WERI-Rb-1 (cell line): ENCODE data around the gene ZNF691.
"Not testable (repeated sequence)": the region's sequence is repeated elsewhere in the genome, so short reads cannot be mapped to it uniquely, and the experiment has no call there.

Experiments used
- DNase-seq: peaks from one replicate; pipeline ENCODE4 v3.0.0-alpha.2; 2020
- H3K27ac ChIP-seq: fragments of 250-450 bp; sonication (Bioruptor Pico); 2 replicates; pipeline ENCODE4 v1.5.1; 2020; ENCODE audit warnings: mild to moderate bottlenecking, moderate library complexity
- H3K27me3 ChIP-seq: fragments of 250-450 bp; sonication (Bioruptor Pico); 2 replicates; pipeline ENCODE4 v1.5.1; 2021; ENCODE audit warnings: mild to moderate bottlenecking, low read depth, moderate library complexity; ENCODE audit not compliant: insufficient read depth, severe bottlenecking
- H3K36me3 ChIP-seq: fragments of 250-450 bp; sonication (Bioruptor Pico); 2 replicates; pipeline ENCODE4 v1.5.1; 2020; ENCODE audit warnings: mild to moderate bottlenecking, moderate library complexity
- H3K4me3 ChIP-seq: 2 replicates; pipeline ENCODE4 v1.5.1; 2011; ENCODE audit warnings: low read depth, mild to moderate bottlenecking, control low read depth, low read length
- H3K9me3 ChIP-seq: fragments of 250-450 bp; sonication (Bioruptor Pico); 2 replicates; pipeline ENCODE4 v1.5.1; 2021; ENCODE audit warnings: mild to moderate bottlenecking, moderate library complexity; ENCODE audit not compliant: severe bottlenecking
- TF ChIP-seq, protein P1 (sequence below): IDR thresholded peaks from 2 replicates; pipeline ENCODE4 v1.5.1; 2011; ENCODE audit warnings: low read depth, mild to moderate bottlenecking, control low read depth, inconsistent platforms, low read length

The ZNF691 gene

GRCh38 chr1:42806593-42806992, 39.8 kb upstream of the ZNF691 start:
- H3K27ac ChIP-seq: peak overlapping the region; percentile 58
- peaks cover 5% of the 10 kb centered on the region for H3K9me3 ChIP-seq
- TF ChIP-seq, protein P1, sequence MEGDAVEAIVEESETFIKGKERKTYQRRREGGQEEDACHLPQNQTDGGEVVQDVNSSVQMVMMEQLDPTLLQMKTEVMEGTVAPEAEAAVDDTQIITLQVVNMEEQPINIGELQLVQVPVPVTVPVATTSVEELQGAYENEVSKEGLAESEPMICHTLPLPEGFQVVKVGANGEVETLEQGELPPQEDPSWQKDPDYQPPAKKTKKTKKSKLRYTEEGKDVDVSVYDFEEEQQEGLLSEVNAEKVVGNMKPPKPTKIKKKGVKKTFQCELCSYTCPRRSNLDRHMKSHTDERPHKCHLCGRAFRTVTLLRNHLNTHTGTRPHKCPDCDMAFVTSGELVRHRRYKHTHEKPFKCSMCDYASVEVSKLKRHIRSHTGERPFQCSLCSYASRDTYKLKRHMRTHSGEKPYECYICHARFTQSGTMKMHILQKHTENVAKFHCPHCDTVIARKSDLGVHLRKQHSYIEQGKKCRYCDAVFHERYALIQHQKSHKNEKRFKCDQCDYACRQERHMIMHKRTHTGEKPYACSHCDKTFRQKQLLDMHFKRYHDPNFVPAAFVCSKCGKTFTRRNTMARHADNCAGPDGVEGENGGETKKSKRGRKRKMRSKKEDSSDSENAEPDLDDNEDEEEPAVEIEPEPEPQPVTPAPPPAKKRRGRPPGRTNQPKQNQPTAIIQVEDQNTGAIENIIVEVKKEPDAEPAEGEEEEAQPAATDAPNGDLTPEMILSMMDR: no peak
- DNase-seq: no peak
- H3K36me3 ChIP-seq: peaks cover 19% of the 10 kb centered on the region
- no peak overlapping the region for H3K4me3 ChIP-seq
- no peaks in the 10 kb centered on the region for H3K27me3 ChIP-seq

DNA sequence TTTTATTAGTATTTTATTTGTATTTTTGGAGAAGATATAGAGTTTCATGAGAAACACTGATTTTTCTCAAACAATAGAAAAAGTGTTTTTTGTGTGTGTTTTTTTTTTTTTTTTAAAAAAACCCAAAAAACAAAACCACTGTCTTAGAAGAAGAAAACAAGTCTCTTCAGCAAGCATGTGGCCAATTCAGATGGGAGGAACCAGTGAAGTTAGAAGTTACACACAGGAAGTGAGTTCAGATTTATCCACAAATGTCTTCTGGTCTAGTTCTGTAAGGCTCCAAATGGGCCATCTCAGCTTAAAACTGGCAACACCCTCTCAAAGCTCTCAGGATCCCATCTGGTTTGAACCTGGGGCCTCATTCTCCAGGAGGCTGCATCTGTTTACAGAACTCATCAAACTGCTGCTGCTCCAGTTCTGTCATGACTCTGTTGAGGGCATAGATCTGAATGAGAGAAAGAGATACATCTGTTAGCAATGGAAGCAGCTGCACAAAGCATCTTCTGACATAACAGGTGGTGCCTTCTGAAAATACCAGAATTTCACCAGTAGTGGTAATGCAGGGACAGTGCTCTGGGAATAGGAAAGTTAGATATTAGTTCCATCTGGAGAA, 39.3 kb upstream of the ZNF691 start:
- TF ChIP-seq, protein P1: no peak
- H3K27ac ChIP-seq: peak overlapping the region; percentile 58
- H3K36me3 ChIP-seq: peaks cover 19% of the 10 kb centered on the region
- no peak overlapping the region for H3K4me3 ChIP-seq
- H3K27me3 ChIP-seq: no peaks in the 10 kb centered on the region
- peaks cover 5% of the 10 kb centered on the region for H3K9me3 ChIP-seq
- DNase-seq: peak; percentile 28

DNA sequence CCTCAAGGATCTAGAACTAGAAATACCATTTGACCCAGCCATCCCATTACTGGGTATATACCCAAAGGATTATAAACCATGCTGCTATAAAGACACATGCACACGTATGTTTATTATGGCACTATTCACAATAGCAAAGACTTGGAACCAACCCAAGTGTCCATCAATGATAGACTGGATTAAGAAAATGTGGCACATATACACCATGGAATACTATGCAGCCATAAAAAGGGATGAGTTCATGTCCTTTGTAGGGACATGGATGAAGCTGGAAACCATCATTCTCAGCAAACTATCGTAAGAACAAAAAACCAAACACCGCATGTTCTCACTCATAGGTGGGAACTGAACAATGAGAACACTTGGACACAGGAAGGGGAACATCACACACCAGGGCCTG, 31.6 kb upstream of the ZNF691 start:
- H3K9me3 ChIP-seq, DNase-seq, H3K27ac ChIP-seq, H3K4me3 ChIP-seq, H3K27me3 ChIP-seq: not testable (repeated sequence)
- H3K36me3 ChIP-seq: peaks cover 11% of the 10 kb centered on the region

DNA sequence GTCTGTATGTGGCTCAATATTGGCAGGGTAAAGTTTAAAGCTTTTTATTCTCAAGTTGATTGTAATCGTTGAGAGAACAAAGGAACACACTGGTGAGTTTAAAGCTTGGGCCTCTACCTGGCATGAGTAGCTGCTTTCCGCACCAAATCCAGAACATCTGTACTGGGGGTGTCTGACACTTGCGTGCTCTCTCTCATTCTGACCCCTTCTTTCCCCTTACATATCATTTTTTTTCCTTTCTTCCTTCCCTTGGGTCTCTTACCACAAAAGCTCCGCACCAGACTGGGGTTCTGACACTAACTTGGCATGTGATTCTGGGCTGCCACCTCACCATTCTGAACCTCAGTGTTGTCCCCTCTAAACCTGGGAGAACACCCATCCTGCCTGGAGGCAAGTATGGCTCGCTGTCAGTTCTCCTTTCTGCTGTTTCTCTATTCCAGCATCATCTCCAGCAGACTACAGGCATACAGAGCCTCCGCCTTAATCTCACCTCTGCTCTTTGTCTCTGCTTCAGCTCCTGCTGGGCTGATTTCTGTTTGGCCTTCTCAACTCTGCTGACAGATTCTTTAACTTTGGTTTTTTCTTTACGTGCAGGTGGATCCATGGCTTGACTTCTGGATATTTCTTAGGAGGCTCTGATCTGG, 30.4 kb upstream of the ZNF691 start:
- no peaks in the 10 kb centered on the region for H3K9me3 ChIP-seq
- TF ChIP-seq, protein P1: no peak
- H3K27ac ChIP-seq: peak overlapping the region; percentile 100
- H3K4me3 ChIP-seq: peak overlapping the region; percentile 77
- H3K27me3 ChIP-seq: no peaks in the 10 kb centered on the region
- peaks cover 11% of the 10 kb centered on the region for H3K36me3 ChIP-seq
- DNase-seq: no peak

DNA sequence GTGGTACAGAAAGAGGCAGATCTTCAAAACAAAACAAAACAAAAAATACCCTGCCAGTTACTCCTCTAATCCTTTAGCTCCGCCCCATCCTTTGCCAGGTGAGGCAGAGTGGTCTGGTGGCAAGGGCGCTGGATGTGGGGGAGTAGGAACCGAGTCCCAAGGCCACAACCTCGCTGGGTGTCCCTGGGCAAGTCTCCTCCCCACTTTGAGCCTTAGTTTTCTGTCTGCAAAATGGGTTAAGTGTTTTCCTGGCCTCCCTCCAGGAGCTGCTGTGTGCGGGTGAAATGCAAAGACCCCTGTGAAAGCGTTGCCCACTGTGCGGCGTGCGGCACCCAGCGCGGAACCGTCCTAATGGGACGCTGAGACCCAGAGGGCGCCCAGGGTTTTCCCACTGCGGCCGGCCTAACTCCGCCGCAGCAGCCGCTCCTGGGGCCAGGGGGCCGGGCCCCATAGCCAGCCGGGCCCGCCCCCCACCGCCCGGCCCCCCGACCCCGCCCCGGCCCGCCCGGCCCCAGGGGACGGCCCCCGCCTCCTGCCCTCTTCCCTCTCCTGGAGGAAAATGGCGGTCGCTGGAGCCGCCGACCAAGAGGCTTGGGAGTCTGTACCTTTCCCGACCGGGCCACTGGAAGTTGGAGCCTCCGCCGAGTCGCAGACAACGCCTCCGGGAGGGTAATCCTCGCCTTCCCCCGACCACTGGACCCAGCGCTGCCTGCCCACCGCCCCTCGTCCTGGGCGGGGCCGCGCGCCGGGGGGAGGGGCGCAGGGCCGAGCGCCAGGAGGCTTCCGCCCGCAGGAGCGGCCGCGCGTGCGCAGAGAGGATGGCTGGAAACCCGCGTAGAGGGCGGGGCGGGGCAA, 29.6 kb upstream of the ZNF691 start, which contains the start of the genes ERMAP and SVBP:
Gene ERMAP, plus strand, starts transcription at position 538 of the 855 bp plus-strand sequence. CDS start 13,327 bp downstream, outside the sequence.
Gene SVBP, minus strand, starts transcription at position 813 of the 855 bp plus-strand sequence. CDS start 853 bp downstream, outside the sequence.
- H3K9me3 ChIP-seq: no peaks in the 10 kb centered on the region
- TF ChIP-seq, protein P1: no peak

DNA sequence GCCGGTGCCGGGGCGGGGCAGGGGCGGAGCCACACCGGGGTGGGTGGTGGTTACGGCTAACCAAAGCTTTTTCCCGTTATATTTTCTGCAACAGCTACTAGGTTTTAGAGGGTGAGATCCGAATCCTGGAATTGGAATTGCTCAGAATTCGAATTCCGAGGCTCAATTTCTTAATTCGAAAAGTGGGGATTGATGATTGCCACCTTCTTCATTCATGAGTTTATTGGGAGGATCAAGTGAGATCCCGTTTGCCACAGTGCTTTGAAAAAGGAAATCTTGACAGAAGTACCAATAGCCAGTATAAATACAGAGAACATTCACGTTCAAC, 29.0 kb upstream of the ZNF691 start:
- Histone ChIP-seq H3K36me3 (peaks cover 11% of the 10 kb centered on the region), H3K27me3 (no peaks in the 10 kb centered on the region), H3K27ac (peak overlapping the region; percentile 100; the same call in 1 of the 2 replicates), H3K4me3 (peak overlapping the region; percentile 46), H3K9me3 (no peaks in the 10 kb centered on the region)
- TF ChIP-seq, protein P1: no peak
- DNase-seq: no peak

More for the DNA sequence above, 29.6 kb upstream of the ZNF691 start, which contains the start of the genes ERMAP and SVBP:
- Histone ChIP-seq H3K27me3 (no peaks in the 10 kb centered on the region), H3K36me3 (peaks cover 11% of the 10 kb centered on the region), H3K4me3 (peak within 1 kb of the TSS; percentile 77), H3K27ac (peak within 1 kb of the TSS; percentile 100)
- peak; percentile 91 for DNase-seq
